H1 (cell line): ENCODE results near the gene SLC36A4. TPM values are rescaled to one million over a fixed set of nuclear protein-coding genes. Genes with fewer than 3 reads are reported as not detected.
A peak's percentile ranks its signal among the peaks of the same experiment; 100 is the strongest.

ENCODE experiments used
- CTCF ChIA-PET: fragments of 300-600 bp; sonication (Branson Sonifier 250); formaldehyde crosslinking; loops from one replicate; lab custom pipeline; 2021; ENCODE audit not compliant: partially characterized antibody; lab: Charles Lee
- POLR2A ChIA-PET: fragments of 300-600 bp; sonication (Branson Sonifier 250); formaldehyde crosslinking; loops from one replicate; lab custom pipeline; 2021; ENCODE audit warnings: inconsistent platforms; ENCODE audit not compliant: partially characterized antibody; lab: Charles Lee
- DNase-seq, 2 experiments: peaks; one replicate each; pipeline versions ENCODE4 v3.0.0 to v3.0.0-alpha.2; 2010 to 2022; ENCODE audit warnings: low spot score in 2 of 2, low read depth in 1 of 2, mixed read lengths in 1 of 2
- FAIRE-seq: peaks from 2 replicates; lab custom pipeline; 2011; peaks lifted over from hg19 to GRCh38; lab: Jason Lieb, UNC
- H2AFZ ChIP-seq: 2 replicates; pipeline ENCODE4 v1.8.1; 2012; ENCODE audit warnings: low read length, inconsistent platforms
- H2AK5ac ChIP-seq: 2 replicates; pipeline ENCODE4 v1.6.1; 2013; ENCODE audit warnings: low read depth, low read length
- H2BK120ac ChIP-seq: replicated peaks from 2 replicates; pipeline ENCODE3; 2013; ENCODE audit warnings: low read depth, low read length, inconsistent platforms
- H2BK12ac ChIP-seq: 2 replicates; pipeline ENCODE4 v1.6.1; 2013; ENCODE audit warnings: low read depth, low read length
- H2BK15ac ChIP-seq: 2 replicates; pipeline ENCODE4 v1.6.1; 2013; ENCODE audit warnings: low read length
- H2BK20ac ChIP-seq: 2 replicates; pipeline ENCODE4 v1.6.1; 2013; ENCODE audit warnings: low read length
- H2BK5ac ChIP-seq: 2 replicates; pipeline ENCODE4 v1.6.1; 2013; ENCODE audit warnings: low read depth, low read length
- H3K14ac ChIP-seq: 2 replicates; pipeline ENCODE4 v1.6.1; 2013; ENCODE audit warnings: inconsistent platforms; ENCODE audit not compliant: insufficient read length
- H3K18ac ChIP-seq: 2 replicates; pipeline ENCODE4 v1.6.1; 2013; ENCODE audit warnings: low read length; ENCODE audit errors: extremely low read depth
- H3K23ac ChIP-seq: 2 replicates; pipeline ENCODE4 v1.6.1; 2013; ENCODE audit warnings: inconsistent platforms; ENCODE audit not compliant: insufficient read length
- H3K23me2 ChIP-seq: 2 replicates; pipeline ENCODE4 v1.6.1; 2013; ENCODE audit warnings: low read depth, low read length
- H3K27ac ChIP-seq: 2 replicates; pipeline ENCODE4 v1.6.1; 2011; ENCODE audit warnings: low read depth, low read length, inconsistent platforms
- H3K27me3 ChIP-seq, 4 experiments: replicated peaks in 1 of 4; 1 replicate in 1 of 4; 2 replicates in 3 of 4; pipeline versions ENCODE4 v1.6.1 to v1.8.1; 2011 to 2013; ENCODE audit warnings: low read length in 3 of 4, mild to moderate bottlenecking in 3 of 4, inconsistent platforms in 2 of 4, mixed read lengths in 2 of 4, moderate library complexity in 1 of 4; ENCODE audit not compliant: control insufficient read depth in 3 of 4, insufficient read depth in 3 of 4; ENCODE audit errors: extremely low read depth in 1 of 4
- H3K36me3 ChIP-seq, 4 experiments: 2 replicates each; pipeline versions ENCODE4 v1.6.1 to v1.8.1; 2011 to 2013; ENCODE audit warnings: mild to moderate bottlenecking in 4 of 4, low read length in 3 of 4, moderate library complexity in 2 of 4, control low read depth in 1 of 4, inconsistent platforms in 1 of 4; ENCODE audit not compliant: insufficient read depth in 4 of 4, control insufficient read depth in 2 of 4
- H3K4ac ChIP-seq: replicated peaks from 2 replicates; pipeline ENCODE3; 2013; ENCODE audit warnings: low read length, low read depth, mixed read lengths, inconsistent platforms; ENCODE audit not compliant: insufficient read length
- H3K4me1 ChIP-seq, 4 experiments: replicated peaks in 1 of 4; 1 replicate in 1 of 4; 2 replicates in 3 of 4; pipeline versions ENCODE4 v1.6.1 to v1.8.1; 2011 to 2013; ENCODE audit warnings: low read length in 3 of 4, inconsistent platforms in 2 of 4, mixed read lengths in 1 of 4; ENCODE audit not compliant: insufficient read depth in 4 of 4, control insufficient read depth in 3 of 4
- H3K4me2 ChIP-seq, 2 experiments: 2 replicates each; pipeline versions ENCODE4 v1.6.1 to v1.8.1; 2011 to 2013; ENCODE audit warnings: low read depth in 2 of 2, low read length in 2 of 2, control low read depth in 1 of 2, inconsistent platforms in 1 of 2, mild to moderate bottlenecking in 1 of 2; ENCODE audit not compliant: insufficient read depth in 1 of 2
- H3K4me3 ChIP-seq, 4 experiments: fragments of 200-600, 300-600 bp in 1 of 4; sonication (generic), shearing (Covaris generic), sonication (Bioruptor Twin) in 1 of 4; 2 replicates each; pipeline versions ENCODE4 v1.5.1 to v1.8.1; 2011 to 2016; ENCODE audit warnings: low read length in 4 of 4, low read depth in 3 of 4, control low read depth in 2 of 4, inconsistent platforms in 2 of 4, mild to moderate bottlenecking in 2 of 4, mixed read lengths in 1 of 4, moderate library complexity in 1 of 4; ENCODE audit not compliant: insufficient read depth in 2 of 4; ENCODE audit errors: extremely low read depth in 1 of 4
- H3K56ac ChIP-seq: replicated peaks from 2 replicates; pipeline ENCODE3; 2013; ENCODE audit warnings: low read depth, mild to moderate bottlenecking, mixed read lengths, low read length, inconsistent platforms; ENCODE audit not compliant: insufficient read length
- H3K79me1 ChIP-seq: 2 replicates; pipeline ENCODE4 v1.6.1; 2013; ENCODE audit warnings: low read depth, low read length, control low read depth
- H3K79me2 ChIP-seq, 2 experiments: 2 replicates each; pipeline versions ENCODE4 v1.6.1 to v1.8.1; 2012 to 2013; ENCODE audit warnings: low read length in 2 of 2, mild to moderate bottlenecking in 2 of 2, inconsistent platforms in 1 of 2; ENCODE audit not compliant: insufficient read depth in 2 of 2, control insufficient read depth in 1 of 2
- H3K9ac ChIP-seq, 4 experiments: replicated peaks in 1 of 4; 1 replicate in 1 of 4; 2 replicates in 3 of 4; pipeline versions ENCODE4 v1.6.1 to v1.8.1; 2011 to 2013; ENCODE audit warnings: low read depth in 3 of 4, low read length in 3 of 4, control low read depth in 2 of 4, mild to moderate bottlenecking in 2 of 4, moderate library complexity in 2 of 4, inconsistent platforms in 1 of 4; ENCODE audit errors: extremely low read depth in 1 of 4
- H3K9me3 ChIP-seq, 2 experiments: 2 replicates each; pipeline versions ENCODE4 v1.6.1 to v1.8.1; 2012 to 2013; ENCODE audit warnings: mild to moderate bottlenecking in 2 of 2, moderate library complexity in 2 of 2, control low read depth in 1 of 2, inconsistent platforms in 1 of 2, low read depth in 1 of 2, low read length in 1 of 2, mixed read lengths in 1 of 2; ENCODE audit not compliant: insufficient read depth in 2 of 2
- H4K20me1 ChIP-seq, 2 experiments: replicated peaks in 1 of 2; 2 replicates each; pipeline versions ENCODE3 to v1.8.1; 2011 to 2013; ENCODE audit warnings: inconsistent platforms in 2 of 2, low read length in 2 of 2, mild to moderate bottlenecking in 1 of 2; ENCODE audit not compliant: insufficient read depth in 2 of 2, control insufficient read depth in 1 of 2
- H4K5ac ChIP-seq: 2 replicates; pipeline ENCODE4 v1.6.1; 2013; ENCODE audit warnings: low read length, low read depth, mixed read lengths, inconsistent platforms; ENCODE audit not compliant: insufficient read length
- H4K8ac ChIP-seq: 2 replicates; pipeline ENCODE4 v1.8.0; 2013; ENCODE audit warnings: mild to moderate bottlenecking, moderate library complexity, low read length, inconsistent platforms; ENCODE audit not compliant: insufficient read depth; ENCODE audit errors: extremely low read depth
- H4K91ac ChIP-seq: replicated peaks from 2 replicates; pipeline ENCODE3; 2013; ENCODE audit warnings: low read length, mixed read lengths, inconsistent platforms; ENCODE audit not compliant: insufficient read length
- CBX5 ChIP-seq: fragments of 300-800, 300-1000 bp; sonication (generic); IDR thresholded peaks from 2 replicates; pipeline ENCODE4 v1.7.1; 2016; ENCODE audit warnings: antibody characterized with exemption, low read length, low read depth
- CEBPB ChIP-seq: IDR thresholded peaks from 2 replicates; pipeline ENCODE4 v1.6.1; 2012; ENCODE audit warnings: low read depth, low read length
- CTCF ChIP-seq, 3 experiments: IDR thresholded peaks; 1 replicate in 2 of 3; 2 replicates in 1 of 3; pipeline versions ENCODE4 v1.5.1 to v1.6.1; 2011; ENCODE audit warnings: low read length in 3 of 3, mild to moderate bottlenecking in 3 of 3, inconsistent platforms in 2 of 3, low read depth in 1 of 3, moderate library complexity in 1 of 3; ENCODE audit not compliant: insufficient read depth in 1 of 3; ENCODE audit errors: control extremely low read depth in 1 of 3
- GTF2F1 ChIP-seq: IDR thresholded peaks from 2 replicates; pipeline ENCODE4 v1.6.1; 2012; ENCODE audit warnings: low read depth, low read length, improper control_type of control experiment, borderline replicate concordance
- POU5F1 ChIP-seq: IDR thresholded peaks from 2 replicates; pipeline ENCODE4 v1.6.1; 2011; ENCODE audit warnings: low read depth, mild to moderate bottlenecking, low read length, moderate library complexity
- RAD21 ChIP-seq, 2 experiments: IDR thresholded peaks in 1 of 2; conservative IDR thresholded peaks in 1 of 2; 2 replicates each; pipeline ENCODE4 v1.6.1; 2011; ENCODE audit warnings: low read depth in 2 of 2, low read length in 2 of 2, improper control_type of control experiment in 1 of 2, inconsistent platforms in 1 of 2, mild to moderate bottlenecking in 1 of 2, moderate library complexity in 1 of 2
- TAF7 ChIP-seq: optimal IDR thresholded peaks from 2 replicates; pipeline ENCODE3; 2011; ENCODE audit warnings: low read depth, mild to moderate bottlenecking, inconsistent platforms, low read length, moderate library complexity, borderline replicate concordance
- TBP ChIP-seq: IDR thresholded peaks from 2 replicates; pipeline ENCODE4 v1.6.1; 2011; ENCODE audit warnings: low read depth, low read length, improper control_type of control experiment
- TCF12 ChIP-seq: IDR thresholded peaks from 2 replicates; pipeline ENCODE4 v1.6.1; 2011; ENCODE audit warnings: low read depth, mild to moderate bottlenecking, low read length
- WGBS, 2 experiments: shearing (Covaris generic) in 1 of 2; methylation state at CpG; one replicate each; pipeline versions ENCODE4 v1.1.6 to v1.1.7; 2013 to 2015; ENCODE audit warnings: low lambda C conversion rate in 2 of 2, mixed read lengths in 2 of 2, inconsistent platforms in 1 of 2, low coverage in 1 of 2, missing lambda C conversion rate in 1 of 2; ENCODE audit not compliant: insufficient replicate concordance in 2 of 2, insufficient coverage in 1 of 2, insufficient read length in 1 of 2; ENCODE audit errors: extremely low coverage in 1 of 2, missing lambda C conversion rate in 1 of 2; 5-methylcytosine and 5-hydroxymethylcytosine counted together
- polyA plus RNA-seq, 7 experiments: library from polyadenylated mRNA; depleted of rRNA in 3 of 7; stranded (reverse) in 5 of 7; unstranded in 2 of 7; fragments of >200 nt in 5 of 7; fragments of 200-250 nt in 2 of 7; gene quantifications; 1 replicate in 5 of 7; 2 replicates in 1 of 7; 4 replicates in 1 of 7; pipeline versions ENCODE4 v1.2.1 to v1.2.3, GENCODE V29; 2011 to 2013; ENCODE audit warnings: missing spikeins in 2 of 7, mixed read lengths in 2 of 7
- total RNA-seq: library from RNA; stranded (reverse); fragmentation: NEBNext Ultra II Directional; extraction: Animal tissue kit (Norgen Biotek cat#: 25700); gene quantifications from 2 replicates; pipeline ENCODE4 v1.2.1, GENCODE V29; 2021

Gene SLC36A4
- total and polyA plus RNA-seq, 2 of the 8 experiments (the other 6 are each of a cell fraction or from before 2014, with no cell fraction given): 10.2 to 22.7 TPM

GRCh38 chr11:93131709-93132108 lies 66.1 kb downstream of the SLC36A4 start:
- H2BK120ac ChIP-seq: no peak overlapping the region
- no peak overlapping the region for H3K56ac ChIP-seq
- no peak overlapping the region for H2BK20ac ChIP-seq
- no peak overlapping the region for H2BK15ac ChIP-seq
- no peaks in the 10 kb centered on the region for H3K79me1 ChIP-seq
- H4K8ac ChIP-seq: no peak overlapping the region
- DNase-seq: no peak
- H3K23ac ChIP-seq: no peak overlapping the region
- CTCF ChIA-PET: interaction anchor here (1.4 to 1.8 kb wide), 2 partner anchors 8 to 19 kb away, joined by 6 read pairs; no protein-coding TSS in a partner anchor
- H3K9ac ChIP-seq: no peak overlapping the region
- no peaks in the 10 kb centered on the region for H4K20me1 ChIP-seq
- 56% methylated on average over 2 of the region's 2 CpGs; no CpG with 5 or more reads in 1 of the 2 experiments for WGBS, 2 experiments
- no peak overlapping the region for H2AFZ ChIP-seq
- no peak overlapping the region for H3K4me3 ChIP-seq
- no peak overlapping the region for H3K4me2 ChIP-seq
- H3K9me3 ChIP-seq: no peaks in the 10 kb centered on the region
- H4K91ac ChIP-seq: no peak overlapping the region
- peak; percentile 95 for FAIRE-seq
- no peaks in the 10 kb centered on the region for H3K27me3 ChIP-seq
- POLR2A ChIA-PET: interaction anchor here (1.1 to 1.6 kb wide), 2 partner anchors 11 to 21 kb away, joined by 3 read pairs; no protein-coding TSS in a partner anchor
- H2BK5ac ChIP-seq: no peak overlapping the region
- no peak overlapping the region for H3K14ac ChIP-seq
- no peak overlapping the region for H4K5ac ChIP-seq
- no peak overlapping the region for H3K27ac ChIP-seq
- no peaks in the 10 kb centered on the region for H3K23me2 ChIP-seq
- H2BK12ac ChIP-seq: no peak overlapping the region
- no peaks in the 10 kb centered on the region for H3K79me2 ChIP-seq
- H3K18ac ChIP-seq: no peak overlapping the region
- H3K4me1 ChIP-seq: no peaks in the 10 kb centered on the region
- no peaks in the 10 kb centered on the region for H3K36me3 ChIP-seq
- TF ChIP-seq CEBPB (no peak), TAF7 (no peak), TBP (no peak), CBX5 (no peak), CTCF (IDR thresholded peaks at IDR 0.05; ENCODE audit: control extremely low read depth in 1 of 3, insufficient read depth in 1 of 3, low read depth in 1 of 3, low read length in 3 of 3) (peak in 2 of 3 experiments; percentile 70; a peak in 3 of 4 replicates), POU5F1 (no peak), GTF2F1 (no peak), RAD21 (IDR thresholded peaks at IDR 0.05 in 1 of 2, conservative IDR thresholded peaks at IDR 0.05 in 1 of 2; ENCODE audit: low read depth in 2 of 2, low read length in 2 of 2) (peak; percentile 88 to 90), TCF12 (no peak)
- H2AK5ac ChIP-seq: no peak overlapping the region
- H3K4ac ChIP-seq: no peak overlapping the region
